IMR-90 (cell line): ENCODE measurements around the gene ST8SIA6. TPM values are rescaled to one million over a fixed set of nuclear protein-coding genes. Genes with fewer than 3 reads are reported as not detected.

ENCODE experiments used
- ATAC-seq: fragments of 200-7000 bp; cut with Tn5 transposase; 2 replicates; pipeline ENCODE4 v1.9.1; 2020; ENCODE audit warnings: low read depth, mild to moderate bottlenecking, moderate library complexity
- BruUV-seq: library from RNA; stranded (reverse); fragments of 400-500 nt; replicated peaks from 2 replicates; lab custom pipeline; 2021; lab: Mats Ljungman, UMichigan
- CTCF ChIA-PET: fragments of 300-600 bp; formaldehyde crosslinking; extraction: SDS; loops from one replicate; lab custom pipeline; 2021; ENCODE audit warnings: antibody characterized with exemption; lab: Yijun Ruan, JAX
- POLR2A ChIA-PET: fragments of 300-600 bp; sonication (Branson Sonifier 250); formaldehyde crosslinking; loops from one replicate; lab custom pipeline; 2022; ENCODE audit warnings: antibody characterized with exemption; ENCODE audit not compliant: unreplicated experiment; lab: Charles Lee
- DNase-seq: peaks from one replicate; pipeline ENCODE4 v3.0.0; 2013
- H2AFZ ChIP-seq: replicated peaks from 2 replicates; pipeline ENCODE3; 2013; ENCODE audit warnings: low read length, mild to moderate bottlenecking; ENCODE audit not compliant: poor library complexity
- H2AK5ac ChIP-seq: 2 replicates; pipeline ENCODE4 v1.6.1; 2013; ENCODE audit warnings: low read depth, low read length, inconsistent platforms
- H2AK9ac ChIP-seq: replicated peaks from 2 replicates; pipeline ENCODE3; 2013; ENCODE audit warnings: mild to moderate bottlenecking, low read depth, low read length, moderate library complexity; ENCODE audit not compliant: poor library complexity
- H2BK120ac ChIP-seq: 2 replicates; pipeline ENCODE4 v1.6.1; 2013; ENCODE audit warnings: low read depth, low read length, inconsistent platforms
- H2BK15ac ChIP-seq: 3 replicates; pipeline ENCODE4 v1.6.1; 2013; ENCODE audit warnings: low read depth, low read length, inconsistent platforms
- H2BK20ac ChIP-seq: 2 replicates; pipeline ENCODE4 v1.6.1; 2013; ENCODE audit warnings: low read depth, mild to moderate bottlenecking, inconsistent platforms, low read length, moderate library complexity
- H2BK5ac ChIP-seq: 2 replicates; pipeline ENCODE4 v1.6.1; 2013; ENCODE audit warnings: mild to moderate bottlenecking, low read depth, low read length, inconsistent platforms; ENCODE audit not compliant: poor library complexity, severe bottlenecking
- H3K14ac ChIP-seq: replicated peaks from 2 replicates; pipeline ENCODE4 v1.6.1; 2013; ENCODE audit warnings: low read depth, low read length, inconsistent platforms
- H3K18ac ChIP-seq: 2 replicates; pipeline ENCODE4 v1.6.1; 2013; ENCODE audit warnings: low read depth, low read length, control low read depth
- H3K23ac ChIP-seq: 2 replicates; pipeline ENCODE4 v1.6.1; 2013; ENCODE audit warnings: low read depth, low read length, inconsistent platforms
- H3K27ac ChIP-seq: 2 replicates; pipeline ENCODE4 v1.5.1; 2013; ENCODE audit warnings: mild to moderate bottlenecking, control low read depth, low read length; ENCODE audit not compliant: insufficient read depth
- H3K27me3 ChIP-seq: 2 replicates; pipeline ENCODE4 v1.6.1; 2013; ENCODE audit warnings: low read length; ENCODE audit not compliant: control insufficient read depth, insufficient read depth
- H3K36me3 ChIP-seq: 2 replicates; pipeline ENCODE4 v1.6.1; 2013; ENCODE audit warnings: low read length, mixed read lengths; ENCODE audit not compliant: control insufficient read depth, insufficient read depth
- H3K4ac ChIP-seq: 2 replicates; pipeline ENCODE4 v1.6.1; 2013; ENCODE audit warnings: low read depth, low read length, inconsistent platforms
- H3K4me1 ChIP-seq: 2 replicates; pipeline ENCODE4 v1.6.1; 2013; ENCODE audit warnings: low read length, mixed read lengths; ENCODE audit not compliant: control insufficient read depth, insufficient read depth
- H3K4me2 ChIP-seq: 2 replicates; pipeline ENCODE4 v1.6.1; 2013; ENCODE audit warnings: low read depth, mild to moderate bottlenecking, control low read depth, low read length, moderate library complexity
- H3K4me3 ChIP-seq: 2 replicates; pipeline ENCODE4 v1.5.1; 2013; ENCODE audit warnings: low read depth, mild to moderate bottlenecking, control low read depth, low read length, moderate library complexity; ENCODE audit not compliant: insufficient read depth
- H3K56ac ChIP-seq: 2 replicates; pipeline ENCODE4 v1.6.1; 2013; ENCODE audit warnings: low read length, inconsistent platforms; ENCODE audit not compliant: insufficient read depth; ENCODE audit errors: extremely low read depth
- H3K79me1 ChIP-seq, 2 experiments: 2 replicates each; pipeline ENCODE4 v1.6.1; 2013; ENCODE audit warnings: low read length in 2 of 2, inconsistent platforms in 1 of 2, low read depth in 1 of 2
- H3K9ac ChIP-seq: 2 replicates; pipeline ENCODE4 v1.6.1; 2013; ENCODE audit warnings: low read depth, low read length, control low read depth
- H3K9me1 ChIP-seq: 2 replicates; pipeline ENCODE4 v1.6.1; 2013; ENCODE audit warnings: low read length, inconsistent platforms; ENCODE audit not compliant: insufficient read depth
- H3K9me3 ChIP-seq: 2 replicates; pipeline ENCODE4 v1.6.1; 2013; ENCODE audit warnings: low read length; ENCODE audit not compliant: control insufficient read depth, insufficient read depth
- H4K20me1 ChIP-seq: 2 replicates; pipeline ENCODE4 v1.6.1; 2013; ENCODE audit warnings: low read length, inconsistent platforms; ENCODE audit not compliant: insufficient read depth
- H4K5ac ChIP-seq: 2 replicates; pipeline ENCODE4 v1.6.1; 2013; ENCODE audit warnings: mild to moderate bottlenecking, low read depth, low read length, control low read depth
- H4K8ac ChIP-seq, 2 experiments: 2 replicates each; pipeline ENCODE4 v1.6.1; 2013; ENCODE audit warnings: low read depth in 2 of 2, low read length in 2 of 2, control low read depth in 1 of 2, inconsistent platforms in 1 of 2
- H4K91ac ChIP-seq: 2 replicates; pipeline ENCODE4 v1.6.1; 2013; ENCODE audit warnings: low read depth, low read length, inconsistent platforms; ENCODE audit not compliant: insufficient read depth
- CTCF ChIP-seq: conservative IDR thresholded peaks from 2 replicates; pipeline ENCODE4 v1.5.1; 2012; ENCODE audit warnings: mild to moderate bottlenecking, low read depth, low read length, improper control_type of control experiment
- MAZ ChIP-seq: IDR thresholded peaks from 2 replicates; pipeline ENCODE4 v1.6.1; 2012; ENCODE audit warnings: low read depth, mild to moderate bottlenecking, low read length, improper control_type of control experiment, moderate library complexity, borderline replicate concordance
- RFX5 ChIP-seq: IDR thresholded peaks from 2 replicates; pipeline ENCODE4 v1.8.0; 2012; ENCODE audit warnings: low read depth, mild to moderate bottlenecking, low read length, moderate library complexity
- SMC3 ChIP-seq: fragments of 150-350 bp; IDR thresholded peaks from 2 replicates; pipeline ENCODE4 v1.6.1; 2016; ENCODE audit warnings: low read depth, mild to moderate bottlenecking, antibody characterized with exemption, low read length, moderate library complexity
- WGBS, 2 experiments: methylation state at CpG; one replicate each; pipeline versions ENCODE4 v1.1.5 to v1.1.7; 2013; ENCODE audit warnings: missing lambda C conversion rate in 2 of 2; ENCODE audit not compliant: insufficient read length in 1 of 2; ENCODE audit errors: extremely low coverage in 2 of 2; 5-methylcytosine and 5-hydroxymethylcytosine counted together
- dilution Hi-C: fragments of 300-500 bp; cut with HindIII; formaldehyde crosslinking; loops from one replicate; pipeline ENCODE4 v1.14.3; 2018; ENCODE audit warnings: low sequenced_read_pairs; ENCODE audit not compliant: unreplicated experiment
- in situ Hi-C: fragments of 300-500 bp; cut with MboI; formaldehyde crosslinking; loops from 3 replicates; pipeline ENCODE4 v1.14.3; 2019; ENCODE audit warnings: low sequenced_read_pairs, inconsistent platforms, mixed read lengths
- intact Hi-C: fragments of 100-400 bp; cut with micrococcal nuclease; formaldehyde crosslinking; loops from 2 replicates; pipeline ENCODE4 v1.10.0; 2022
- polyA plus RNA-seq, 3 experiments: library from polyadenylated mRNA; depleted of rRNA; stranded (reverse); fragments of >200 nt; gene quantifications; 2 replicates each; pipeline ENCODE4 v1.2.3, GENCODE V29; 2012; ENCODE audit warnings: low replicate concordance in 1 of 3
- total RNA-seq: library from RNA; depleted of rRNA; stranded (reverse); fragments of >200 nt; gene quantifications from 2 replicates; pipeline ENCODE4 v1.2.3, GENCODE V29; 2012
- TF ChIP-seq, protein P1 (sequence below): fragments of 150-350 bp; IDR thresholded peaks from 2 replicates; pipeline ENCODE4 v1.6.1; 2017; ENCODE audit warnings: mild to moderate bottlenecking, antibody characterized with exemption, low read length, low read depth

ST8SIA6 gene
- total and polyA plus RNA-seq, 2 of the 4 experiments (the other 2 are of a cell fraction) = 0.10 to 0.18 TPM

- BruUV-seq = no TSS peak
- H3K9me3 ChIP-seq = no peaks in the 10 kb centered on the region
- CTCF ChIA-PET = interaction anchor here (0.7 to 0.9 kb wide), 5 partner anchors 12 to 460 kb away, joined by 3 to 5 read pairs (median 3); no protein-coding TSS in a partner anchor
- no peak overlapping the region for H2AK5ac ChIP-seq
- no peaks in the 10 kb centered on the region for H3K36me3 ChIP-seq
- H3K4me3 ChIP-seq = no peak overlapping the region
- TF ChIP-seq SMC3 (0 out of 2 replicates have a peak, but pooled peaks have one; percentile 19), MAZ (no peak), RFX5 (no peak), CTCF (peak; percentile 27; the same call in 1 of the 2 replicates)
- TF ChIP-seq, protein P1, sequence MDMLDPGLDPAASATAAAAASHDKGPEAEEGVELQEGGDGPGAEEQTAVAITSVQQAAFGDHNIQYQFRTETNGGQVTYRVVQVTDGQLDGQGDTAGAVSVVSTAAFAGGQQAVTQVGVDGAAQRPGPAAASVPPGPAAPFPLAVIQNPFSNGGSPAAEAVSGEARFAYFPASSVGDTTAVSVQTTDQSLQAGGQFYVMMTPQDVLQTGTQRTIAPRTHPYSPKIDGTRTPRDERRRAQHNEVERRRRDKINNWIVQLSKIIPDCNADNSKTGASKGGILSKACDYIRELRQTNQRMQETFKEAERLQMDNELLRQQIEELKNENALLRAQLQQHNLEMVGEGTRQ = no peak
- intact Hi-C loops (loop anchor here (5.0 kb wide), 1 partner anchor 958 kb away; no protein-coding TSS in a partner anchor), in situ Hi-C loops (no loop called here), dilution Hi-C loops (no loop called here)
- H3K4ac ChIP-seq = peak overlapping the region; percentile 83
- peak overlapping the region; percentile 91 for H2AFZ ChIP-seq
- peak overlapping the region; percentile 91 for H3K14ac ChIP-seq
- no peak overlapping the region for H3K27ac ChIP-seq
- no peak overlapping the region; the same call in 1 of the 2 replicates for H3K18ac ChIP-seq
- POLR2A ChIA-PET = no interaction called here
- peak; percentile 51 for ATAC-seq
- WGBS, 2 experiments = no CpG with 5 or more reads among the region's 5 CpGs
- H2BK120ac ChIP-seq = peak overlapping the region; percentile 81
- no peaks in the 10 kb centered on the region for H3K9me1 ChIP-seq
- peak overlapping the region; percentile 88; the same call in 2 of the 3 replicates for H2BK15ac ChIP-seq
- H3K9ac ChIP-seq = peak overlapping the region; percentile 46; the same call in 1 of the 2 replicates
- H2BK5ac ChIP-seq = no peak overlapping the region
- DNase-seq = peak; percentile 11
- H4K8ac ChIP-seq = peak overlapping the region; percentile 50 to 81; a peak in 1 of 4 replicates
- H3K4me1 ChIP-seq = 0 out of 2 replicates have a peak, but pooled peaks cover 3% of the 10 kb centered on the region
- no peak overlapping the region for H4K5ac ChIP-seq
- H4K20me1 ChIP-seq = no peaks in the 10 kb centered on the region
- H2BK20ac ChIP-seq = peak overlapping the region; percentile 87
- H3K27me3 ChIP-seq = no peaks in the 10 kb centered on the region
- H3K56ac ChIP-seq = no peak overlapping the region; the same call in 1 of the 2 replicates
- H4K91ac ChIP-seq = peak overlapping the region; percentile 63
- H3K23ac ChIP-seq = peak overlapping the region; percentile 89; the same call in 1 of the 2 replicates
- H2AK9ac ChIP-seq = no peak overlapping the region
- H3K4me2 ChIP-seq = peak overlapping the region; percentile 76
- H3K79me1 ChIP-seq = no peaks in the 10 kb centered on the region
These were observed 20.4 kb upstream of the ST8SIA6 start for GRCh38 chr10:17474595-17475323.
